Gastroesophageal sphincter (tissue), 4 donors: ENCODE measurements around the gene ZNF750. TPM values are rescaled to one million over a fixed set of nuclear protein-coding genes. Genes with fewer than 3 reads are reported as not detected.

ENCODE experiments used
- ATAC-seq: fragments of 150-250 bp; one replicate; pipeline ENCODE4 v1.9.1; 2016; ENCODE audit warnings: mild to moderate bottlenecking, moderate library complexity
- H3K27ac ChIP-seq, 4 donors: fragments of 200-600 bp; sonication (generic) in 3 of 4; 1 replicate in 3 of 4; 2 replicates in 1 of 4; pipeline ENCODE4 v1.5.1; 2016 to 2019
- H3K27me3 ChIP-seq: fragments of 200-600 bp; sonication (generic); one replicate; pipeline ENCODE4 v1.5.1; 2019
- H3K36me3 ChIP-seq, 2 donors: fragments of 200-600 bp; sonication (generic); one replicate each; pipeline ENCODE4 v1.5.1; 2019; ENCODE audit warnings: control low read depth in 1 of 2
- H3K4me1 ChIP-seq, 3 donors: fragments of 200-600 bp; sonication (generic); 1 replicate in 2 of 3; 2 replicates in 1 of 3; pipeline ENCODE4 v1.5.1; 2016 to 2019; ENCODE audit warnings: control low read depth in 2 of 3
- H3K4me3 ChIP-seq, 2 donors: fragments of 200-600 bp; sonication (generic); one replicate each; pipeline ENCODE4 v1.5.1; 2019; ENCODE audit warnings: mild to moderate bottlenecking in 1 of 2, moderate library complexity in 1 of 2
- H3K9me3 ChIP-seq, 3 donors: fragments of 200-600 bp; sonication (generic); one replicate each; pipeline ENCODE4 v1.5.1; 2017 to 2019; ENCODE audit warnings: control low read depth in 2 of 3
- EP300 ChIP-seq: sonication (generic); formaldehyde crosslinking; IDR thresholded peaks from one replicate; pipeline ENCODE4 v1.6.1; 2017; ENCODE audit warnings: antibody characterized with exemption, mild to moderate bottlenecking
- POLR2A ChIP-seq, 2 donors: fragments of 450-650 bp; IDR thresholded peaks; one replicate each; pipeline ENCODE4 v1.6.1; 2017; ENCODE audit warnings: antibody characterized with exemption in 2 of 2, mild to moderate bottlenecking in 2 of 2, moderate library complexity in 1 of 2
- POLR2AphosphoS5 ChIP-seq: sonication (generic); formaldehyde crosslinking; IDR thresholded peaks from one replicate; pipeline ENCODE4 v1.6.1; 2017; ENCODE audit warnings: antibody characterized with exemption
- WGBS, 2 donors: methylation state at CpG; one replicate each; pipeline ENCODE4 v1.1.5; 2018; ENCODE audit warnings: low coverage in 1 of 2; 5-methylcytosine and 5-hydroxymethylcytosine counted together
- total RNA-seq, 4 donors: library from RNA; depleted of rRNA; stranded (reverse); fragments of >200 nt; gene quantifications; one replicate each; pipeline ENCODE4 v1.1.0, GENCODE V29; 2016
- TF ChIP-seq, protein P1 (sequence below), 4 experiments: fragments of 200-600 bp in 2 of 4; fragments of 450-650 bp in 2 of 4; sonication (generic) in 1 of 4; IDR thresholded peaks; one replicate each; pipeline ENCODE4 v1.5.1; 2017 to 2019; ENCODE audit warnings: antibody characterized with exemption in 4 of 4, mild to moderate bottlenecking in 2 of 4, moderate library complexity in 2 of 4

The ZNF750 gene
- total RNA-seq, 4 donors from 2014 or later, result 0.46 to 1.6 (median 1.1) TPM; not detected in 1

DNA sequence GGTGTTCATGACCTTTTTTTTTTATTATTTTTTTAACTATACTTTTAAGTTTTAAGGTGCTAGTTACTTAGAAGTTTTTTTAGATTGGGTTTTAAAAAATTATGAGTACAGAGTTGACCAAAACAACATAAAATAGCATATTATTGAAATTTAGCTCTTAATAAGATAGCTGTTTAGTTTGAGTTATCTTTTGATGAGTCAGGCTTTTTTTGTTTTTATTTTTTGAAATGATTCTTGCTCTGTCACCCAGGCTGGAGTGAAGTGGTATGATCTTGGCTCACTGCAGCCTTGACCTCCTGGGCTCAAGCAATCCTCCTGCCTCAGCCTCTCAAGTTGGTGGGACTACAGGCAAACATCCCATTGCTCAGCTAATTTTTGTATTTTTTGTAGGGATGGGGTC lies 13.6 kb downstream of the ZNF750 start:
- Histone ChIP-seq H3K4me1 (peaks cover 0 to 19% (median 4%) of the 10 kb centered on the region in 3 donors), H3K9me3 (peaks cover 0 to under 1% (median 0%) of the 10 kb centered on the region in 3 donors), H3K36me3 (peaks cover 0 to 34% of the 10 kb centered on the region in 2 donors)

DNA sequence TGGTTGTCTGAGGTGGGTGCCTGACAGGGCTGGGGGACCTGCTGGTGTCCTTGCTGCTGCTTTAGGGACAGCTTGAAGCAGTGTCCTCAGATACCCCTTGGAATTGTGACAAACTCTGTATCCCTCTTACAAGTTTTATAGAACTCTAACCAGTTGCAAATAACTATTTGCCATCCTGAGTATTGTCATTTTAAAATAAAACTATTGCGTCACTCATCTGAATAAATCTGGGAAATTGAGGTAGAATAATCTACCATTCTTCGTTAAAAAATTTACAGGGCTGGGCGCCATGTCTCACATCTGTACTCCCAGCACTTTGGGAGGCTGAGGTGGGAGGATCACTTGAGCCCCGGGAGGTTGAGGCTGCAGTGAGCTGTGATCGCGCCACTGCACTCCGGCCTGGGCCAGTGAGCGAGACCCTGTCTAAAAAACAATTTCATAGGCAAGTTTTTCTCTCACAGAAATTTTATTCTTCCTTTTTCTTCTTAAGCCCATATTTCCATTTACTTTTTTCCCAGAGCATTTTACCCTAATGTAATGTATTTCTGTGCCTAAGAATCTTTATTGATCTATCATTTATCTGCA lies 14.2 kb downstream of the ZNF750 start:
- Histone ChIP-seq H3K9me3 (peaks cover 0 to 6% (median 0%) of the 10 kb centered on the region in 3 donors), H3K4me3 (no peak overlapping the region), H3K27me3 (no peaks in the 10 kb centered on the region), H3K36me3 (peaks cover 0 to 40% of the 10 kb centered on the region in 2 donors), H3K4me1 (peaks cover 0 to 17% (median 4%) of the 10 kb centered on the region in 3 donors), H3K27ac (no peak overlapping the region)
- no peak for ATAC-seq
- WGBS, 2 donors, result 96 to 100% methylated on average over 6 to 8 of the region's 8 CpGs
- TF ChIP-seq POLR2AphosphoS5 (no peak), EP300 (no peak), POLR2A (IDR thresholded peaks at IDR 0.05) (no peak)
- TF ChIP-seq, protein P1, sequence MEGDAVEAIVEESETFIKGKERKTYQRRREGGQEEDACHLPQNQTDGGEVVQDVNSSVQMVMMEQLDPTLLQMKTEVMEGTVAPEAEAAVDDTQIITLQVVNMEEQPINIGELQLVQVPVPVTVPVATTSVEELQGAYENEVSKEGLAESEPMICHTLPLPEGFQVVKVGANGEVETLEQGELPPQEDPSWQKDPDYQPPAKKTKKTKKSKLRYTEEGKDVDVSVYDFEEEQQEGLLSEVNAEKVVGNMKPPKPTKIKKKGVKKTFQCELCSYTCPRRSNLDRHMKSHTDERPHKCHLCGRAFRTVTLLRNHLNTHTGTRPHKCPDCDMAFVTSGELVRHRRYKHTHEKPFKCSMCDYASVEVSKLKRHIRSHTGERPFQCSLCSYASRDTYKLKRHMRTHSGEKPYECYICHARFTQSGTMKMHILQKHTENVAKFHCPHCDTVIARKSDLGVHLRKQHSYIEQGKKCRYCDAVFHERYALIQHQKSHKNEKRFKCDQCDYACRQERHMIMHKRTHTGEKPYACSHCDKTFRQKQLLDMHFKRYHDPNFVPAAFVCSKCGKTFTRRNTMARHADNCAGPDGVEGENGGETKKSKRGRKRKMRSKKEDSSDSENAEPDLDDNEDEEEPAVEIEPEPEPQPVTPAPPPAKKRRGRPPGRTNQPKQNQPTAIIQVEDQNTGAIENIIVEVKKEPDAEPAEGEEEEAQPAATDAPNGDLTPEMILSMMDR (IDR thresholded peaks at IDR 0.05), result no peak

More for the DNA sequence above, 13.6 kb downstream of the ZNF750 start:
- TF ChIP-seq POLR2A (IDR thresholded peaks at IDR 0.05), result no peak
- no peak for TF ChIP-seq EP300
- TF ChIP-seq, protein P1 (IDR thresholded peaks at IDR 0.05), result no peak
- no peak for TF ChIP-seq POLR2AphosphoS5
- Histone ChIP-seq H3K4me3 (no peak overlapping the region), H3K27ac (no peak overlapping the region), H3K27me3 (no peaks in the 10 kb centered on the region)
- no peak for ATAC-seq

DNA sequence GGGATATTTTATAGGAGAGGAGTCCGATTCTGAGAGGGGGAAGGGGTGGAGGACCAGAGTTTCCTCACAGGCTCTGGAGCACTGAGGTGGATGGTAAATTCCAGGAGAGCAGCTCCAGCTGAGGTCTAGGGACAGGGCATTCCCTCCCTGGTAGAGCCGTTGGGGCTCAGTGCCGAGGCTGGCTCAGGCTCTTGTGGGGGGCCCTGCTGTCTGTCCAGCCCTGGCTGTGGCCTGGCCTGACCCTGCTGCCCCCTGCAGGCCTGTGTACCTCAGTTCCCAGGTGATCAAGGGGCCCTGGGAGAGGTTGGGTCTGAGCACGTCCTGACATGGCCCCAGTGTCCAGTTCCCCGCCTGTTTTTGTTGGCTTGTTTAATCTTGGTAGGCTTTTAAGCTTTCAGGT lies 16.8 kb downstream of the ZNF750 start:
- TF ChIP-seq POLR2AphosphoS5, result no peak
- no peak for TF ChIP-seq POLR2A (IDR thresholded peaks at IDR 0.05)
- TF ChIP-seq, protein P1 (IDR thresholded peaks at IDR 0.05), result no peak
- TF ChIP-seq EP300, result no peak
- 86 to 92% methylated on average over 3 to 4 of the region's 5 CpGs for WGBS, 2 donors
- no peak for ATAC-seq
- H3K27me3 ChIP-seq, result no peaks in the 10 kb centered on the region
- no peak overlapping the region for H3K4me3 ChIP-seq
- peaks cover 0 to 25% (median 0%) of the 10 kb centered on the region in 3 donors for H3K9me3 ChIP-seq
- peaks cover 0 to 55% of the 10 kb centered on the region in 2 donors for H3K36me3 ChIP-seq
- H3K27ac ChIP-seq, result no peak overlapping the region
- H3K4me1 ChIP-seq, result peaks cover 0 to 7% (median 0%) of the 10 kb centered on the region in 3 donors

DNA sequence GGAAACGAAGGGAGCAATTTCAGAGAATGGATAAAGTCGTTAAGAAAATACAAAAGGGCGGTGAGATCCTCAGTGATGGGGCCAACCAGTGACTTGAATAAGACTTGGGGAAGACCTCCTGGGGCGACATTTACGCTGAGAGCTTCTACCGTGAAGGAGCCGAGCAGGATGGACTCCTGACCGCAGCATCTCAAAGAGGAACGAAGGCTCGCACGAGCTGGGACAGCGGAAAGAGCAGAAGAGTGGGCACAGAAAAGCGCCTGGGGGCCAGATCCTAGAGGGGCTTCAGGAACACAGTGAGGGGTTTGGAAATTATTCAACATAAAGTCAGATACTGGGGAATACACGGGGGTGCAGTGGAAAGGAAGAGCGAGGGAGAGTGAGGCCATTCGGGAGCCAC lies 17.5 kb downstream of the ZNF750 start:
- TF ChIP-seq POLR2A (IDR thresholded peaks at IDR 0.05) (no peak), EP300 (no peak), POLR2AphosphoS5 (no peak)
- TF ChIP-seq, protein P1 (IDR thresholded peaks at IDR 0.05), result no peak
- no peak overlapping the region for H3K4me3 ChIP-seq
- H3K27me3 ChIP-seq, result no peaks in the 10 kb centered on the region
- 87 to 92% methylated on average over 7 to 15 of the region's 16 CpGs for WGBS, 2 donors
- ATAC-seq, result no peak
- H3K4me1 ChIP-seq, result peaks cover 0 to 7% (median 0%) of the 10 kb centered on the region in 3 donors
- no peak overlapping the region for H3K27ac ChIP-seq
- peaks cover 0 to 55% of the 10 kb centered on the region in 2 donors for H3K36me3 ChIP-seq
- peaks cover 0 to 25% (median 0%) of the 10 kb centered on the region in 3 donors for H3K9me3 ChIP-seq

DNA sequence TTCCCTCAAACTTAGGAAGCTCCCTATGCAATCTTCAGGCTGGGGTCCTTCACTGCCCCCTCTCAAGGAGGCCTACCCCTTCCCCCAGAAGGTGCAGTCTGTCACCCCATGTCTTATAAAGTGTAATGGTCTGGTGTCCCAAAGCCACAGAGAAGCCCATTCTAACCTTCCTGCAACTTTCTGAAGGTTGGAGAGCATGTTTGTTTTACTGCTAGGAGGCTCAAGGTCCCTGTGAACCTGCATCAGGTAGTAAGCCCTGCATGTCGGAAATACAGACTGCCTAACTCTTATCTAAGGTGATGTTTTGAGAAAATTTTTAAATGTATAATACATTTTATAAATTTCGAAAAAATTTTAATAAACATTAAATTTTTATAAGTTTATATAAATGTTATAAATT lies 18.3 kb downstream of the ZNF750 start:
- H3K36me3 ChIP-seq, result peaks cover 0 to 57% of the 10 kb centered on the region in 2 donors
- TF ChIP-seq POLR2A (IDR thresholded peaks at IDR 0.05), result no peak
- no peak for TF ChIP-seq EP300
- no peak for TF ChIP-seq POLR2AphosphoS5
- TF ChIP-seq, protein P1 (IDR thresholded peaks at IDR 0.05), result no peak
- no peak overlapping the region for H3K27ac ChIP-seq
- H3K27me3 ChIP-seq, result no peaks in the 10 kb centered on the region
- H3K9me3 ChIP-seq, result peaks cover 0 to 25% (median 0%) of the 10 kb centered on the region in 3 donors
- H3K4me3 ChIP-seq, result no peak overlapping the region
- WGBS, 2 donors, result 75 to 95% methylated on average over 1 to 2 of the region's 2 CpGs
- ATAC-seq, result no peak
- H3K4me1 ChIP-seq, result peaks cover 0 to 7% (median 0%) of the 10 kb centered on the region in 3 donors
